Ishikawa (cell line): ENCODE data around the gene AAGAB.

Source experiments
- CEBPB ChIP-seq: IDR thresholded peaks from 2 replicates; pipeline ENCODE4 v1.6.1; 2012
- CREB1 ChIP-seq: IDR thresholded peaks from 2 replicates; pipeline ENCODE4 v1.6.1; 2012; ENCODE audit warnings: low read depth
- EGR1 ChIP-seq: IDR thresholded peaks from 2 replicates; pipeline ENCODE4 v1.6.1; 2012
- EP300 ChIP-seq: IDR thresholded peaks from 2 replicates; pipeline ENCODE4 v1.6.1; 2012; ENCODE audit warnings: borderline replicate concordance
- FOXM1 ChIP-seq: IDR thresholded peaks from 2 replicates; pipeline ENCODE4 v1.6.1; 2012; ENCODE audit warnings: low read depth, borderline replicate concordance
- MAX ChIP-seq: IDR thresholded peaks from 2 replicates; pipeline ENCODE4 v1.6.1; 2012
- NFIC ChIP-seq: IDR thresholded peaks from 2 replicates; pipeline ENCODE4 v1.6.1; 2012
- RAD21 ChIP-seq: IDR thresholded peaks from 2 replicates; pipeline ENCODE4 v1.6.1; 2012; ENCODE audit warnings: low read depth
- TAF1 ChIP-seq: IDR thresholded peaks from 2 replicates; pipeline ENCODE4 v1.6.1; 2012; ENCODE audit warnings: low read depth, mild to moderate bottlenecking
- TCF12 ChIP-seq: IDR thresholded peaks from 2 replicates; pipeline ENCODE4 v1.6.1; 2012; ENCODE audit warnings: low read depth
- TEAD4 ChIP-seq: IDR thresholded peaks from 2 replicates; pipeline ENCODE4 v1.6.1; 2012
- YY1 ChIP-seq: IDR thresholded peaks from 2 replicates; pipeline ENCODE4 v1.6.1; 2012; ENCODE audit warnings: low read depth
- ZBTB7A ChIP-seq: IDR thresholded peaks from 2 replicates; pipeline ENCODE4 v1.6.1; 2012; ENCODE audit warnings: low read depth
- TF ChIP-seq, protein P1 (sequence below): IDR thresholded peaks from 2 replicates; pipeline ENCODE4 v1.6.1; 2012; ENCODE audit warnings: low read depth, mild to moderate bottlenecking
- TF ChIP-seq, protein P2 (sequence below): IDR thresholded peaks from 2 replicates; pipeline ENCODE4 v1.6.1; 2012

AAGAB gene

GRCh38 chr15:67210555-67211168, 43.8 kb downstream of the AAGAB start:
- TF ChIP-seq MAX (no peak), RAD21 (no peak), EP300 (no peak), YY1 (no peak), TEAD4 (no peak), NFIC (no peak), EGR1 (no peak), TCF12 (no peak)
- TF ChIP-seq, protein P1, sequence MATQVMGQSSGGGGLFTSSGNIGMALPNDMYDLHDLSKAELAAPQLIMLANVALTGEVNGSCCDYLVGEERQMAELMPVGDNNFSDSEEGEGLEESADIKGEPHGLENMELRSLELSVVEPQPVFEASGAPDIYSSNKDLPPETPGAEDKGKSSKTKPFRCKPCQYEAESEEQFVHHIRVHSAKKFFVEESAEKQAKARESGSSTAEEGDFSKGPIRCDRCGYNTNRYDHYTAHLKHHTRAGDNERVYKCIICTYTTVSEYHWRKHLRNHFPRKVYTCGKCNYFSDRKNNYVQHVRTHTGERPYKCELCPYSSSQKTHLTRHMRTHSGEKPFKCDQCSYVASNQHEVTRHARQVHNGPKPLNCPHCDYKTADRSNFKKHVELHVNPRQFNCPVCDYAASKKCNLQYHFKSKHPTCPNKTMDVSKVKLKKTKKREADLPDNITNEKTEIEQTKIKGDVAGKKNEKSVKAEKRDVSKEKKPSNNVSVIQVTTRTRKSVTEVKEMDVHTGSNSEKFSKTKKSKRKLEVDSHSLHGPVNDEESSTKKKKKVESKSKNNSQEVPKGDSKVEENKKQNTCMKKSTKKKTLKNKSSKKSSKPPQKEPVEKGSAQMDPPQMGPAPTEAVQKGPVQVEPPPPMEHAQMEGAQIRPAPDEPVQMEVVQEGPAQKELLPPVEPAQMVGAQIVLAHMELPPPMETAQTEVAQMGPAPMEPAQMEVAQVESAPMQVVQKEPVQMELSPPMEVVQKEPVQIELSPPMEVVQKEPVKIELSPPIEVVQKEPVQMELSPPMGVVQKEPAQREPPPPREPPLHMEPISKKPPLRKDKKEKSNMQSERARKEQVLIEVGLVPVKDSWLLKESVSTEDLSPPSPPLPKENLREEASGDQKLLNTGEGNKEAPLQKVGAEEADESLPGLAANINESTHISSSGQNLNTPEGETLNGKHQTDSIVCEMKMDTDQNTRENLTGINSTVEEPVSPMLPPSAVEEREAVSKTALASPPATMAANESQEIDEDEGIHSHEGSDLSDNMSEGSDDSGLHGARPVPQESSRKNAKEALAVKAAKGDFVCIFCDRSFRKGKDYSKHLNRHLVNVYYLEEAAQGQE, result no peak

- TF ChIP-seq, protein P1, result no peak
- TF ChIP-seq ZBTB7A, result no peak
- TF ChIP-seq TAF1, result no peak
- no peak for TF ChIP-seq CREB1
- no peak for TF ChIP-seq CEBPB
- TF ChIP-seq NFIC, result no peak
- no peak for TF ChIP-seq TEAD4
- TF ChIP-seq FOXM1, result no peak
- no peak for TF ChIP-seq EGR1
- no peak for TF ChIP-seq EP300
- no peak for TF ChIP-seq YY1
- no peak for TF ChIP-seq MAX
- TF ChIP-seq, protein P2, sequence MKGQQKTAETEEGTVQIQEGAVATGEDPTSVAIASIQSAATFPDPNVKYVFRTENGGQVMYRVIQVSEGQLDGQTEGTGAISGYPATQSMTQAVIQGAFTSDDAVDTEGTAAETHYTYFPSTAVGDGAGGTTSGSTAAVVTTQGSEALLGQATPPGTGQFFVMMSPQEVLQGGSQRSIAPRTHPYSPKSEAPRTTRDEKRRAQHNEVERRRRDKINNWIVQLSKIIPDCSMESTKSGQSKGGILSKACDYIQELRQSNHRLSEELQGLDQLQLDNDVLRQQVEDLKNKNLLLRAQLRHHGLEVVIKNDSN, result no peak
- TF ChIP-seq TCF12, result no peak
These were observed 46.1 kb downstream of the AAGAB start for GRCh38 chr15:67208396-67208795.

GRCh38 chr15:67207555-67208207, 46.8 kb downstream of the AAGAB start:
- TF ChIP-seq NFIC (no peak), EP300 (no peak), YY1 (no peak), EGR1 (no peak), ZBTB7A (no peak), TCF12 (no peak)

DNA sequence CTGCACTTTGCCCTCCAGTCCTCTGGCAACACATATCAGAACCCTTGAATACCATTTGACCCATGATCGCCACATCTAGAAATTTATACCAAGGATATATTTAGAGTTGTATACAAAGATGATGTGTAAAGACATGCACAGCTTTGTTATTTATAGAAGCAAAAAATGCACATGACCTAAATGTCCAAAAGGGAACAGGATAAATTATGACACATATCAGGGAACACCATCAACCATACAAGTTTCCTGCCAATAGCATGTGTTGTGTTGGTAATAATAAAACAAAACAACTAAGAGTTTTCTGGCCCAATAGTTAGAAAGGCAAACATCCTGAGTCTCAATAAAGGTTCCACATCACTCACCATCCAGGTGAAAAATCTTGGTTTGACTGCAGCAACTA, 51.5 kb downstream of the AAGAB start:
- TF ChIP-seq NFIC (no peak), CREB1 (no peak), TAF1 (no peak), EP300 (no peak), CEBPB (no peak)
- TF ChIP-seq, protein P1, result no peak

DNA sequence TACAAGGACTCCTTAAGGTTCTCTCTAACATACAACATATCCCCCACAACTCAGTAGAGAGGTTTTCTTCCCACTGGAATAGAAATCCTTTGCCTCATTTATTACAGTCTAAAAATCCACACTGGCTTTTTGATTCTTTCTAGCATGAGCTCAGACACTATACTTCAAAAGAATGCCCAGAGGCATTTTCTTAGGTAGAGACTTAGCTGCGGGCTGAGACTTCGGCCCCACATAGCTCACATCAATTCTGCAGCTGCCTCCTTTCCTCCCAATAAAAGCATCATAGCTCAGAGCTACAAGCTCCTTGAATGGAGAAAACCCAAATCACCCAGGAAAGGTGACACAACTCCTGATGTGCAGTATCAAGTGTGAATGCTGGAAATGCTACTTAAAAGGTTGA, 52.4 kb downstream of the AAGAB start:
- TF ChIP-seq FOXM1 (no peak), TCF12 (no peak), EP300 (no peak), TEAD4 (no peak), ZBTB7A (no peak), CREB1 (no peak), EGR1 (no peak)
- TF ChIP-seq, protein P1, result no peak
- TF ChIP-seq, protein P2, result no peak
